OCI-LY1 (cell line): ENCODE data around the gene SYDE2.
"Not testable (repeated sequence)": the region's sequence is repeated elsewhere in the genome, so short reads cannot be mapped to it uniquely, and the experiment has no call there.

Experiments used
- H2AFZ ChIP-seq: fragments of 200-600 bp; sonication (generic), shearing (Covaris generic); 2 replicates; pipeline ENCODE4 v1.6.0; 2014; ENCODE audit warnings: antibody characterized with exemption, mild to moderate bottlenecking, low read length
- H3F3A ChIP-seq: fragments of 200-600 bp; sonication (generic), shearing (Covaris generic); 2 replicates; pipeline ENCODE4 v1.6.0; 2014; ENCODE audit warnings: mild to moderate bottlenecking, antibody characterized with exemption, low read length, moderate library complexity; ENCODE audit not compliant: insufficient read depth
- H3K27ac ChIP-seq: fragments of 200-600 bp; sonication (generic); 2 replicates; pipeline ENCODE4 v1.5.1; 2014; ENCODE audit warnings: low read length, mixed run types, mild to moderate bottlenecking, low read depth; ENCODE audit not compliant: poor library complexity, severe bottlenecking
- H3K27me3 ChIP-seq: fragments of 200-600 bp; sonication (generic); 2 replicates; pipeline ENCODE4 v1.6.0; 2014; ENCODE audit warnings: antibody characterized with exemption, mild to moderate bottlenecking, low read length, moderate library complexity; ENCODE audit not compliant: insufficient read depth
- H3K36me3 ChIP-seq: fragments of 200-600 bp; sonication (generic); 2 replicates; pipeline ENCODE4 v1.6.1; 2014; ENCODE audit warnings: mild to moderate bottlenecking, antibody characterized with exemption, low read length, moderate library complexity, mixed read lengths; ENCODE audit not compliant: insufficient read depth
- H3K4me1 ChIP-seq: fragments of 200-600 bp; sonication (generic); 2 replicates; pipeline ENCODE4 v1.5.1; 2014; ENCODE audit warnings: mild to moderate bottlenecking, low read length, moderate library complexity; ENCODE audit not compliant: insufficient read depth, severe bottlenecking
- H3K4me2 ChIP-seq: fragments of 200-600 bp; sonication (generic), shearing (Covaris generic); 2 replicates; pipeline ENCODE4 v1.6.1; 2014; ENCODE audit warnings: low read length
- H3K4me3 ChIP-seq: fragments of 200-600 bp; sonication (generic); 2 replicates; pipeline ENCODE4 v1.5.1; 2014; ENCODE audit warnings: low read length, low read depth, mild to moderate bottlenecking, mixed read lengths; ENCODE audit not compliant: poor library complexity, severe bottlenecking
- H3K79me2 ChIP-seq: fragments of 200-600 bp; shearing (Covaris generic); 2 replicates; pipeline ENCODE4 v1.6.1; 2016; ENCODE audit warnings: mixed run types, low read length, mixed read lengths; ENCODE audit not compliant: insufficient read depth
- H3K9ac ChIP-seq: fragments of 200-600 bp; sonication (generic), shearing (Covaris generic); 2 replicates; pipeline ENCODE4 v1.6.1; 2014; ENCODE audit warnings: mild to moderate bottlenecking, low read length, mixed read lengths
- H3K9me2 ChIP-seq: fragments of 200-600 bp; sonication (generic), shearing (Covaris generic); 2 replicates; pipeline ENCODE4 v1.6.1; 2014; ENCODE audit warnings: low read depth, mild to moderate bottlenecking, low read length, mixed read lengths
- H3K9me3 ChIP-seq: fragments of 200-600 bp; shearing (Covaris generic); 2 replicates; pipeline ENCODE4 v1.6.1; 2014; ENCODE audit warnings: low read length, mixed read lengths
- H4K20me1 ChIP-seq: fragments of 200-600 bp; sonication (generic), shearing (Covaris generic); 2 replicates; pipeline ENCODE4 v1.6.0; 2016; ENCODE audit warnings: mild to moderate bottlenecking, low read length; ENCODE audit not compliant: insufficient read depth
- CTCF ChIP-seq: fragments of 200-600 bp; sonication (generic), shearing (Covaris generic); IDR thresholded peaks from 2 replicates; pipeline ENCODE4 v1.5.1; 2017; ENCODE audit warnings: mild to moderate bottlenecking, antibody characterized with exemption, low read length, moderate library complexity, mixed read lengths
- EZH2 ChIP-seq: fragments of 200-600 bp; sonication (generic), shearing (Covaris generic); IDR thresholded peaks from 2 replicates; pipeline ENCODE4 v1.8.0; 2017; ENCODE audit warnings: borderline replicate concordance, mixed run types, mild to moderate bottlenecking, antibody characterized with exemption, low read length, moderate library complexity, mixed read lengths

Gene SYDE2

GRCh38 chr1:85195703-85196102, 5.1 kb downstream of the SYDE2 start:
- no peak overlapping the region for H3K27ac ChIP-seq
- H3K4me3 ChIP-seq: no peak overlapping the region
- H3K9me3 ChIP-seq: no peaks in the 10 kb centered on the region
- H3K4me1 ChIP-seq: peaks cover 17% of the 10 kb centered on the region
- no peaks in the 10 kb centered on the region for H3K79me2 ChIP-seq
- H4K20me1 ChIP-seq: no peaks in the 10 kb centered on the region
- no peak for TF ChIP-seq CTCF
- TF ChIP-seq EZH2: no peak
- H3K4me2 ChIP-seq: no peak overlapping the region
- no peaks in the 10 kb centered on the region for H3K36me3 ChIP-seq
- no peaks in the 10 kb centered on the region for H3F3A ChIP-seq
- no peak overlapping the region for H2AFZ ChIP-seq
- no peaks in the 10 kb centered on the region for H3K27me3 ChIP-seq
- no peak overlapping the region for H3K9ac ChIP-seq
- H3K9me2 ChIP-seq: no peaks in the 10 kb centered on the region

DNA sequence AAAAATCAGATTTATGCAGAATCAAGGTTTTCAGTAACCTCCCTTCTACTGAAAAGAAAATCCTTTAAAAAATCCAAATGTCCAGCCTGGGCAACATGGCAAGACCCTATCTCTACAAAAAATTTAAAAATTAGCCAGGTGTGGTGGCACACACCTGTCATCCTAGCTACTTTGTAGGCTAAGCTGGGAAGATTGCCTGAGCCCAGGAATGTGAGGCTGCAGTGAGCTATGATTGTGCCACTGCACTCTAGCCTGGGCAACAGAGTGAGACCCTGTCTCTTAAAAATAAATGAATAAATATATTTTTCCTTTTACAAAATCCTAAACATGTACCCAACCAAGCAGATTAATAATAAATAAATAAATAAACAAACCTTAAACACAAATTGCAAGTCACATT, 8.7 kb downstream of the SYDE2 start:
- H3F3A ChIP-seq, H3K9me2 ChIP-seq, H3K4me2 ChIP-seq, H3K4me3 ChIP-seq, H2AFZ ChIP-seq, H3K9me3 ChIP-seq, H3K27me3 ChIP-seq, H3K79me2 ChIP-seq, H3K9ac ChIP-seq, H3K36me3 ChIP-seq, H3K4me1 ChIP-seq, H3K27ac ChIP-seq, H4K20me1 ChIP-seq: not testable (repeated sequence)

DNA sequence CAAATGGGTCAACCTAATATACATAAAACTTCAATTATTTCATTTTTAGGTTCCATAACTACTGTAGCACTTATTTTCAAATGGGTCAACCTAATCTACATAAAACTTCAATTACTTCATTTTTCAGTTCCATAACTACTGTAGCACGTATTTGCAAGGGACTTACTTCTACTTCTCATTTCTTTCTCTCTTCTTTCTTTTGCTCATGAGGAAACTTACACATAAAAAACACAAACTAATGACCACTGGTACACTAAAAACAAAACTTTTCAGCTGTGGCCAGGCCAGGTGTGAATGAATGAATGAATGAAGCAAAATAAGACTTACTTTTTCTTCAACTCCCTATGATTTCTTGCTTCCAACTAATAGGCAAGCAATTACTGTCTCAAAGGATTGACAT, 11.7 kb downstream of the SYDE2 start:
- no peaks in the 10 kb centered on the region for H3K9me3 ChIP-seq
- no peak overlapping the region for H2AFZ ChIP-seq
- H3K27ac ChIP-seq: no peak overlapping the region
- H3K27me3 ChIP-seq: no peaks in the 10 kb centered on the region
- H3K79me2 ChIP-seq: no peaks in the 10 kb centered on the region
- no peak overlapping the region for H3K9ac ChIP-seq
- no peak overlapping the region for H3K4me3 ChIP-seq
- no peaks in the 10 kb centered on the region for H4K20me1 ChIP-seq
- TF ChIP-seq EZH2: no peak
- no peak for TF ChIP-seq CTCF
- no peaks in the 10 kb centered on the region for H3K9me2 ChIP-seq
- H3K36me3 ChIP-seq: no peaks in the 10 kb centered on the region
- no peaks in the 10 kb centered on the region for H3F3A ChIP-seq
- no peaks in the 10 kb centered on the region for H3K4me1 ChIP-seq
- H3K4me2 ChIP-seq: no peak overlapping the region

- Histone ChIP-seq H3K4me1 (no peaks in the 10 kb centered on the region), H3K27ac (no peak overlapping the region), H3K9me2 (no peaks in the 10 kb centered on the region), H4K20me1 (no peaks in the 10 kb centered on the region), H3K9ac (no peak overlapping the region), H3K36me3 (no peaks in the 10 kb centered on the region), H3K79me2 (no peaks in the 10 kb centered on the region), H3K4me2 (no peak overlapping the region), H3K9me3 (no peaks in the 10 kb centered on the region), H3K4me3 (no peak overlapping the region), H3F3A (no peaks in the 10 kb centered on the region), H2AFZ (no peak overlapping the region; the same call in 1 of the 2 replicates), H3K27me3 (no peaks in the 10 kb centered on the region)
- TF ChIP-seq EZH2 (no peak), CTCF (no peak)
Observed at GRCh38 chr1:85188530-85188929, 12.3 kb downstream of the SYDE2 start.

DNA sequence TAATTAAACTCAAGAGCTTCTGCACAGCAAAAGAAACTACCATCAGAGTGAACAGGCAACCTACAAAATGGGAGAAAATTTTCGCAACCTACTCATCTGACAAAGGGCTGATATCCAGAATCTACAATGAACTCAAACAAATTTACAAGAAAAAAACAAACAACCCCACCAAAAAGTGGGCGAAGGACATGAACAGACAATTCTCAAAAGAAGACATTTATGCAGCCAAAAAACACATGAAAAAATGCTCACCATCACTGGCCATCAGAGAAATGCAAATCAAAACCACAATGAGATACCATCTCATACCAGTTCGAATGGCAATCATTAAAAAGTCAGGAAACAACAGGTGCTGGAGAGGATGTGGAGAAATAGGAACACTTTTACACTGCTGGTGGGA, 13.8 kb downstream of the SYDE2 start:
- not testable (repeated sequence) for H2AFZ ChIP-seq, H3K4me3 ChIP-seq, H3K4me1 ChIP-seq, H3K36me3 ChIP-seq, H3K9me2 ChIP-seq, H3K27me3 ChIP-seq, H3K9ac ChIP-seq, H3K27ac ChIP-seq, H3K4me2 ChIP-seq, H4K20me1 ChIP-seq, H3K9me3 ChIP-seq, H3F3A ChIP-seq, H3K79me2 ChIP-seq
